ENCODE measurements around the gene OSBPL9. TPM values are rescaled to one million over a fixed set of nuclear protein-coding genes. Genes with fewer than 3 reads are reported as not detected.

Gene OSBPL9
- total and polyA plus RNA-seq, 10 of the 15 experiments (the other 5 are each of a cell fraction or from before 2014, with no cell fraction given) = 25.9 to 156 (median 108) TPM

DNA sequence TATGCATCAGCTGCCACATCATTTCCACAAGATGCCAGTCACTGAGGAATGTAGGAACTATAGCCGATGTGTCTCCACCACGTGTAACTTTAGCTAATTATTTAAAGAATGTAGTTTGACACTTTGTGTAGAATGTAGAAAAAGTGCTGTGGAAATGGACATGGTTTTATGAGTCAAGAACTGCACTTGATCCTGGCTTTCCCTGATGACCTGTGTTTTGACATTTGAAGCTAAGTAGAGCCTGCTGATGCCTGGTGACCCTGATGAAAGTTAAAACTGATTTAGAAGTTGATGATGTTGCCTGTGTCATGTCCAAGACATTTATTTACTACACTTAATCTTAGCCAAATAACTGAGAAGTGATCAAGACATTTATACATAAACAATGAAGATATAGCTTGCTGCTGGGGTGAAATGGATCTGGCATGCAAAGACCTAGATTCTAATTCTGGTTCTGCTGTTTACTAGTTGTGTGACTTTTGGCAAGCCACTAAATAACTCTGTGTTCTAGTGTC is 4.4 kb upstream of the OSBPL9 start (continued):
- TF ChIP-seq JUND (IDR thresholded peaks at IDR 0.05; ENCODE audit: low read depth, low read length) (no peak), ZNF274 (IDR thresholded peaks at IDR 0.05; ENCODE audit: insufficient read depth, insufficient read length) (no peak)
- TF ChIP-seq, protein P1, sequence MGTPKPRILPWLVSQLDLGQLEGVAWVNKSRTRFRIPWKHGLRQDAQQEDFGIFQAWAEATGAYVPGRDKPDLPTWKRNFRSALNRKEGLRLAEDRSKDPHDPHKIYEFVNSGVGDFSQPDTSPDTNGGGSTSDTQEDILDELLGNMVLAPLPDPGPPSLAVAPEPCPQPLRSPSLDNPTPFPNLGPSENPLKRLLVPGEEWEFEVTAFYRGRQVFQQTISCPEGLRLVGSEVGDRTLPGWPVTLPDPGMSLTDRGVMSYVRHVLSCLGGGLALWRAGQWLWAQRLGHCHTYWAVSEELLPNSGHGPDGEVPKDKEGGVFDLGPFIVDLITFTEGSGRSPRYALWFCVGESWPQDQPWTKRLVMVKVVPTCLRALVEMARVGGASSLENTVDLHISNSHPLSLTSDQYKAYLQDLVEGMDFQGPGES (IDR thresholded peaks at IDR 0.05) = no peak
- TF ChIP-seq, protein P2, sequence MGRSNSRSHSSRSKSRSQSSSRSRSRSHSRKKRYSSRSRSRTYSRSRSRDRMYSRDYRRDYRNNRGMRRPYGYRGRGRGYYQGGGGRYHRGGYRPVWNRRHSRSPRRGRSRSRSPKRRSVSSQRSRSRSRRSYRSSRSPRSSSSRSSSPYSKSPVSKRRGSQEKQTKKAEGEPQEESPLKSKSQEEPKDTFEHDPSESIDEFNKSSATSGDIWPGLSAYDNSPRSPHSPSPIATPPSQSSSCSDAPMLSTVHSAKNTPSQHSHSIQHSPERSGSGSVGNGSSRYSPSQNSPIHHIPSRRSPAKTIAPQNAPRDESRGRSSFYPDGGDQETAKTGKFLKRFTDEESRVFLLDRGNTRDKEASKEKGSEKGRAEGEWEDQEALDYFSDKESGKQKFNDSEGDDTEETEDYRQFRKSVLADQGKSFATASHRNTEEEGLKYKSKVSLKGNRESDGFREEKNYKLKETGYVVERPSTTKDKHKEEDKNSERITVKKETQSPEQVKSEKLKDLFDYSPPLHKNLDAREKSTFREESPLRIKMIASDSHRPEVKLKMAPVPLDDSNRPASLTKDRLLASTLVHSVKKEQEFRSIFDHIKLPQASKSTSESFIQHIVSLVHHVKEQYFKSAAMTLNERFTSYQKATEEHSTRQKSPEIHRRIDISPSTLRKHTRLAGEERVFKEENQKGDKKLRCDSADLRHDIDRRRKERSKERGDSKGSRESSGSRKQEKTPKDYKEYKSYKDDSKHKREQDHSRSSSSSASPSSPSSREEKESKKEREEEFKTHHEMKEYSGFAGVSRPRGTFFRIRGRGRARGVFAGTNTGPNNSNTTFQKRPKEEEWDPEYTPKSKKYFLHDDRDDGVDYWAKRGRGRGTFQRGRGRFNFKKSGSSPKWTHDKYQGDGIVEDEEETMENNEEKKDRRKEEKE (IDR thresholded peaks at IDR 0.05) = no peak

DNA sequence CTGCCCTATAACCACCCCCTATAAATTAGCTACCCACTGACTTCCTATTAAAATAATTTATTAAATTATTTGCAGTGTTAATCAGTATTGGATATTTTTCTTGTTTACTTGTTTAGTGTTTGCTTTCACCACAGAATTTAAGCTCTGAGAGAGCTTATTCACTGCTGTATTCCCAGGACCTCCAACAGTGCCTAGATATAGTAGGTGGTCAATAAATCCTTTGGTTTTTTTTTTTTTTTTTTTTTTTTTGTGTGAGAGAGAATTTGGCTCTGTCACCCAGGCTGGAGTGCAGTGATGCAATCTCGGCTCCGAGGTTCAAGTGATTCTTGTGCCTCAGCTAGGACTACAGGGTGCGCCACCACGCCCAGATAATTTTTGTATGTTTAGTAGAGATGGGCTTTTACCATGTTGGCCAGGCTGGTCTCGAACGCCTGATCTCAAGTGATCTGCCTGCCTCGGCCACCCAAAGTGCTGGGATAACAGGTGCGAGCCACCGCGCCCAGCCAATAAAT is 1.1 kb upstream of the OSBPL9 start:
- FAIRE-seq (no peak), ATAC-seq (no peak), DNase-seq (ENCODE audit: low read depth, low spot score) (no peak)
- ChIA-PET POLR2A (interaction anchor here (0.6 to 0.7 kb wide), 3 partner anchors 8 to 148 kb away, joined by 3 to 8 read pairs (median 5); no protein-coding TSS in a partner anchor), RAD21 (ENCODE audit: unreplicated experiment) (interaction anchor here (0.7 to 1.4 kb wide), 3 partner anchors 46 to 118 kb away, joined by 3 to 5 read pairs (median 4); no protein-coding TSS in a partner anchor), CTCF (interaction anchor here (1.1 kb wide), 1 partner anchor 47 kb away, joined by 3 read pairs; no protein-coding TSS in a partner anchor), SMC1A (ENCODE audit: uncharacterized antibody, unreplicated experiment) (interaction anchor here (0.6 to 1.2 kb wide), 4 partner anchors 11 to 68 kb away, joined by 3 to 4 read pairs (median 3); no protein-coding TSS in a partner anchor)
- no TSS peak for BruUV-seq (replicated peaks)
- in situ Hi-C loops (cut with MboI) (no loop called here), intact Hi-C loops (cut with micrococcal nuclease; ENCODE audit: unreplicated experiment) (no loop called here)
- Histone ChIP-seq H3K4me1 (ENCODE audit: control insufficient read depth, insufficient read depth, low read length) (no peaks in the 10 kb centered on the region), H4K20me1 (ENCODE audit: control insufficient read depth, insufficient read depth) (no peaks in the 10 kb centered on the region), H3K4me2 (ENCODE audit: control insufficient read depth, insufficient read depth) (no peak overlapping the region), H3K4me3 (no peak overlapping the region), H3K36me3 (ENCODE audit: control insufficient read depth in 2 of 2, insufficient read depth in 2 of 2, low read length in 1 of 2) (no peaks in the 10 kb centered on the region), H2AFZ (ENCODE audit: control insufficient read depth, low read depth, low read length) (no peak overlapping the region), H3K27me3 (replicated peaks in 1 of 2; ENCODE audit: control insufficient read depth in 2 of 2, insufficient read depth in 2 of 2, low read length in 1 of 2) (no peaks in the 10 kb centered on the region), H3K27ac (ENCODE audit: control insufficient read depth, insufficient read depth) (no peak overlapping the region), H3K79me2 (ENCODE audit: control insufficient read depth, insufficient read depth, low read length) (peaks cover 10% of the 10 kb centered on the region), H3K9ac (ENCODE audit: control insufficient read depth, insufficient read depth, low read length) (no peak overlapping the region), H3K9me3 (replicated peaks; ENCODE audit: control insufficient read depth, insufficient read depth, low read length) (no peaks in the 10 kb centered on the region)
- TF ChIP-seq DPF2 (IDR thresholded peaks at IDR 0.05) (no peak), MYC (IDR thresholded peaks at IDR 0.05; ENCODE audit: insufficient read depth, insufficient read length, insufficient replicate concordance, low read length, severe bottlenecking) (no peak), MEF2A (IDR thresholded peaks at IDR 0.05; ENCODE audit: insufficient read depth, low read depth, low read length) (no peak), EZH2 (IDR thresholded peaks at IDR 0.05; ENCODE audit: borderline replicate concordance, control insufficient read depth, low read depth, low read length) (no peak), JUNB (IDR thresholded peaks at IDR 0.05) (no peak), ASH2L (IDR thresholded peaks at IDR 0.05; ENCODE audit: borderline replicate concordance, low read depth) (no peak), TARDBP (IDR thresholded peaks at IDR 0.05; ENCODE audit: borderline replicate concordance) (no peak), MEF2B (IDR thresholded peaks at IDR 0.05; ENCODE audit: partially characterized antibody, poor library complexity, severe bottlenecking) (no peak), STAT3 (IDR thresholded peaks at IDR 0.05; ENCODE audit: low read depth, low read length) (no peak), ZNF24 (IDR thresholded peaks at IDR 0.05) (no peak), SMC3 (IDR thresholded peaks at IDR 0.05; ENCODE audit: borderline replicate concordance, low read length) (no peak)
- 82% methylated on average over 7 of the region's 10 CpGs for WGBS (ENCODE audit: insufficient coverage, insufficient replicate concordance, low lambda C conversion rate, missing lambda C conversion rate)
